C4-2B (cell line): ENCODE data around the gene MSL2.

Experiments
- CTCF ChIP-seq: fragments of 450-650 bp; conservative IDR thresholded peaks from 2 replicates; pipeline ENCODE4 v1.5.1; 2017; ENCODE audit warnings: mild to moderate bottlenecking
- ZFX ChIP-seq: fragments of 450-650 bp; IDR thresholded peaks from 2 replicates; pipeline ENCODE4 v1.6.1; 2017

GRCh38 chr3:136142592-136142991 is 53.5 kb downstream of the MSL2 start:
- TF ChIP-seq CTCF (no peak), ZFX (no peak)
